Measurements from ENCODE around the gene FCAMR. TPM values are rescaled to one million over a fixed set of nuclear protein-coding genes. Genes with fewer than 3 reads are reported as not detected.

The FCAMR gene, protein sequence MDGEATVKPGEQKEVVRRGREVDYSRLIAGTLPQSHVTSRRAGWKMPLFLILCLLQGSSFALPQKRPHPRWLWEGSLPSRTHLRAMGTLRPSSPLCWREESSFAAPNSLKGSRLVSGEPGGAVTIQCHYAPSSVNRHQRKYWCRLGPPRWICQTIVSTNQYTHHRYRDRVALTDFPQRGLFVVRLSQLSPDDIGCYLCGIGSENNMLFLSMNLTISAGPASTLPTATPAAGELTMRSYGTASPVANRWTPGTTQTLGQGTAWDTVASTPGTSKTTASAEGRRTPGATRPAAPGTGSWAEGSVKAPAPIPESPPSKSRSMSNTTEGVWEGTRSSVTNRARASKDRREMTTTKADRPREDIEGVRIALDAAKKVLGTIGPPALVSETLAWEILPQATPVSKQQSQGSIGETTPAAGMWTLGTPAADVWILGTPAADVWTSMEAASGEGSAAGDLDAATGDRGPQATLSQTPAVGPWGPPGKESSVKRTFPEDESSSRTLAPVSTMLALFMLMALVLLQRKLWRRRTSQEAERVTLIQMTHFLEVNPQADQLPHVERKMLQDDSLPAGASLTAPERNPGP
- not detected in 2 replicates for total RNA-seq
- polyA plus RNA-seq (2012) = not detected

- peak; percentile 15 for DNase-seq (ENCODE audit: low read depth)
Measured at GRCh38 chr1:206970446-206970845, at the start of gene FCAMR. TSS of gene FCAMR (minus strand) at chr1:206970460. CDS start at chr1:206970125, 335 bp downstream.

GRCh38 chr1:207019661-207020060, 49.4 kb upstream of the FCAMR start:
- DNase-seq (ENCODE audit: low read depth) = no peak

GRCh38 chr1:207019161-207019560, 48.9 kb upstream of the FCAMR start:
- DNase-seq (ENCODE audit: low read depth) = no peak

DNA sequence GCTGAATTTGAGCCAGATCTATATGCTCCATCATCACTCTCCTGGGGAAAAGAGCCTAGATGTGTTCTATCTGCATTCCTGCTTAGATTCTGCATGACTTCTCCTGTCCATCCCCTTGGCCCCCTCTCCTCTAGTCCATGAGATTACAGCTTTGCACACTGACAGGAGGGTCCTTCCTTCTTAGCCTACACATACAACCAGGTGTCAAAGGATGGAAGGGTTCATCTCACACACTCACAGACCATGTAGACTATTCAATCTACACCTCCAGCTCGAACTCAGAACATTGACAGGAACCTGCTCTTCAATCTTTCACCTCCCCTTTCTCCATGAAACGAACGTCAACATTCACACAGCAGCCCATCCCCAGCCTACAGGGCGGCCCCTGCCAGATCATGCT, 48.4 kb upstream of the FCAMR start:
- DNase-seq (ENCODE audit: low read depth) = no peak

- peak; percentile 69 for DNase-seq (ENCODE audit: low read depth)
Measured at GRCh38 chr1:207017615-207018559, 47.6 kb upstream of the FCAMR start.

GRCh38 chr1:207015791-207016190, 45.5 kb upstream of the FCAMR start:
- DNase-seq (ENCODE audit: low read depth) = no peak

GRCh38 chr1:207014728-207015127, 44.5 kb upstream of the FCAMR start:
- no peak for DNase-seq (ENCODE audit: low read depth)

DNA sequence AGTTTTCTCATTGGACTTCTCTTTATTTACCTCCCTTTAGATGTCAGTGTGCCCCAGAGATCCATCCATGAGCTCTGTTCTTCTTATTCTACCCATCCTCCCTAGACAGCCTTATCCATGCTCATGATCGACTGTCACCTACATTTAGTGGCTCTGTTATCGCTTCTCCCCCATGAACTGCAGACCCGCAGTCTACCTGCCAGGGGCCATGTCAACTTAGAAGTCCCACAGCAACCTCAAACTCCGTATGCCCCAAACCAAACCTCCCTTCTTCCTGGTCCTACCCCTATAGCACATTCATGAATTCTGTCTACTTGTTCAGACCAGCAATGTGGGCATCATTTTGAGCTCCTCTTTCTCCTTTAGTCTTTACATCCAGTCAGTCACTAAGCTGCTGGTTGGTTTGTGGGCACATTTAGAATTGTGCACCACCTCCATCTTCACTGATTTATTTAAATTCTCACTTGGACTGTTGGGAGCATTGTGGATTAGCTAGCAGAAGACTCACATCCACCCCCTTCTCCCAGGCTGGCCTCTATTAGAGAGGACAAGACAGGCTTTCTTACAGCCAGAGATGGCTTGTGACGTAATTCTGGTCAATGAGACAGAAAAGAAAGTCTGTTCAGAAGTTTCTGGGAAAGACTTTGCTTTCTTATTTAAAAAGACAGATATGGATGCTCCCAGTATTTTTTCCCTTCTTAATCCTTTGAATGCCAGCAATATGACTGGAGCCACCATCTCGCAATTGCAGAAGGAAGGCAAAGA, 43.2 kb upstream of the FCAMR start:
- no peak for DNase-seq (ENCODE audit: low read depth)

DNA sequence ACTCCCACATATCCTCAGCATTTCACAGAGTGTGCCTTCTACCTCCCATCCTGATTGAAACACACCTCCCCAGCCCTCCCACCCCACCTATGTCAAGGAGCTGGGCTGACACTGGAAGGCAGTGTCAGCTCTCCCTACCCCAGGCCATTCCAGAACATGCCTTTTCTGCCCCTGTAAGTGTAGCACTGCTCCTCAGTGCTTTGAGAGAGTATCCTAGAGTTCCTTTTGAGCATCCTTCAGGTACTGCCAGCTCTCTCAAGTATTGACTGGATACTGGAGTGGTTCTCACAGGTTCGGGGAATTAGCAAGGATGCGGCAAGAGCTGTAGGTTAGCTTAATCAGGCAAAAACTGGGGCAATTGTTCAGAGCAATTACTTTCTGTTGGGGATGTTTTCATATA, 40.5 kb upstream of the FCAMR start:
- DNase-seq (ENCODE audit: low read depth) = no peak

- DNase-seq (ENCODE audit: low read depth) = no peak
Measured at GRCh38 chr1:207009945-207010344, 39.7 kb upstream of the FCAMR start.

DNA sequence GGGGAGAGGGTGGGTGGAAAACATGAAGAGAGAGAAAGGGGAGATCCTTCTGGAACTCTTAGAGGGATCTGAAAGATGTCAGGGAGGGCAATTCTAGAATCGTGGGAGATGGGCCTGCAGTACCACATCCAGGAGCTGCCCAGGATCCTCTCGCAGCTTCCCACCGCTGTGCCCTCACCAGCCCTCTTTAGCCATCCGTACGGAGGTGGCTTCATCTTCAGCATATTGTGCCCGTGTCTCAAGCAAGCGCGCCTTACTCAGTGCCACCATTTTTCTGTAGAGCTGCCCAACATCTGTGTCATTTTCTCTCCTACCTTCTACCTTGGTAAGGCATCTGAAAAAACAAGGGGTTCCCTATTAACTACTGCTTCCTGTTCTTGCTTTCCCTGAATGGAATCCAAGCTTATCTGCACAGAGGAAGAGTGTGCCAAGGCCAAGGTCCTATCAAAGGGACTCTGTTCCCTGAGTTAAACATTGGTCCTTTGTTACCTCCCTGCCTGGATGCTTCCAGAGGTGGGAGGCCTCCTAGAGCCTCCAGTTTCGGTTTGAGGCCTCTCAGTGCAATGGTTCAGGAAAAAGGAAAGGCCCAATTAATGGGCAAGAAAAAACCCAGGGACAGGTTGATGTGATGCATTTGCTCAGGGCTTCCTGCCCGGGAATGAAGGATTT, 39.1 kb upstream of the FCAMR start:
- DNase-seq (ENCODE audit: low read depth) = no peak

GRCh38 chr1:207007352-207008033, 37.2 kb upstream of the FCAMR start:
- peak; percentile 98 for DNase-seq (ENCODE audit: low read depth)

DNA sequence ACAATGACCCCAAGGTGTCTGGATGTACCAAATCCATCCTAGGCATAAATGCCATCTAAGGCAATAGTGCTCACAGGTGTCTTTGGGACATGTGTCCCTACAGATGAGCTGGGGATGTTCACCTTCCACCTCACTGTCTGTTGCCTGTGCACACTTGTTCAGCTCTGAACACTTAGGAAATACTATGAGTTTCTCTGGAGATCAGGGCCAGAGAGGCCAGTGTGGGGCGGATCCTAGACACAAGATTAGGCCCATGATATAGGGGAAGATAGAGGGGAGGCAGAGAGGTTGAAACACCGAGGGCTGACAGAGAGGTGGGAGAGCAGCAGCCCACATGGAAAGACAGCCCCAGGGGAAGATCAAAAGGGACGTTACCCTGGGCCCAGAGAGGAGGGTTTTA, 36.7 kb upstream of the FCAMR start:
- DNase-seq (ENCODE audit: low read depth) = no peak

GRCh38 chr1:207006083-207006482, 35.8 kb upstream of the FCAMR start:
- DNase-seq (ENCODE audit: low read depth) = no peak

DNA sequence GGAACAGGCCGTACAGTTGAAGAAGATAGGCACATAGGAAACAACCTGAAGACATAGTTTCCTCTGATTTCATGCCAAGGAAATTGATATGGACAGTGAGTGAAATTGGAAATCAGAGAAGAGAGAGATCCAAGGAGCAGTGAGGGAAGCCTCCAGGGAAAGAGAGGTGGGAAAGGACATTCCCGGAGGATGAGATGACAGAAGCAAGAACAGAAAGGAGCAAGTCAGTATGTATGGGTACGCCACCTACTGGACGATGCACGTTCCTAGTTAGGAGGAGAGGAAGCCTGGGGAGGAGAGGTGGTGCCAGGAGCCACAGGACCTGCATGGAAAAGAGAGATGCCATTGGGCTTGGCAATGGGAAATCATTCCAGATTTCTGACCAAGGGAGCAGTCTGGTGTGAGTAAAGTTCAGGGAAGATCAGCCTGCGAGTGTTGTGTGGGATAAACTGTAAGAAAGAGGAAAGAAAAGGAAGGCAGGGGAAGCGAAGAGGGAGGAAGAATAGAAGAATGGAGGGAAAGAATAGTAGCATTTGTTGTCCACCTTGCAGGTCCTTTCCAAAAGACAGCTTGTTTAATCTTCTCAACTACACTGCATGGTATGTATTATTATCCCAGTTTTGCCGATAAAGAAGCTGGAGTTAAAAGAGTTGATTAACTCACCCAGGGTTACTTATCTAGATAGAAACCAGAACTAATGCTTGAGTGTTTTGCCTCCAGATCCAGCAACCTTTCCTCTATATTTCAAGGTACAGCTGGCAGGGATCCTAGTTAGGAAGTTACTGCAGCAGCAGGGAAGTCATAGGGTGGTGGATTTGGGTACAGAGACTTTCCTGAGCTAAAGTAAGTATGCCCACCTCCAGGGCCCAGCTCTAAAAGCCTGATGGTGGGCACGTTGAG, 34.9 kb upstream of the FCAMR start:
- DNase-seq (ENCODE audit: low read depth) = peak; percentile 86

GRCh38 chr1:207003210-207003609, 33.0 kb upstream of the FCAMR start:
- no peak for DNase-seq (ENCODE audit: low read depth)

- no peak for DNase-seq (ENCODE audit: low read depth)
Measured at GRCh38 chr1:207002724-207003146, 32.5 kb upstream of the FCAMR start.

DNA sequence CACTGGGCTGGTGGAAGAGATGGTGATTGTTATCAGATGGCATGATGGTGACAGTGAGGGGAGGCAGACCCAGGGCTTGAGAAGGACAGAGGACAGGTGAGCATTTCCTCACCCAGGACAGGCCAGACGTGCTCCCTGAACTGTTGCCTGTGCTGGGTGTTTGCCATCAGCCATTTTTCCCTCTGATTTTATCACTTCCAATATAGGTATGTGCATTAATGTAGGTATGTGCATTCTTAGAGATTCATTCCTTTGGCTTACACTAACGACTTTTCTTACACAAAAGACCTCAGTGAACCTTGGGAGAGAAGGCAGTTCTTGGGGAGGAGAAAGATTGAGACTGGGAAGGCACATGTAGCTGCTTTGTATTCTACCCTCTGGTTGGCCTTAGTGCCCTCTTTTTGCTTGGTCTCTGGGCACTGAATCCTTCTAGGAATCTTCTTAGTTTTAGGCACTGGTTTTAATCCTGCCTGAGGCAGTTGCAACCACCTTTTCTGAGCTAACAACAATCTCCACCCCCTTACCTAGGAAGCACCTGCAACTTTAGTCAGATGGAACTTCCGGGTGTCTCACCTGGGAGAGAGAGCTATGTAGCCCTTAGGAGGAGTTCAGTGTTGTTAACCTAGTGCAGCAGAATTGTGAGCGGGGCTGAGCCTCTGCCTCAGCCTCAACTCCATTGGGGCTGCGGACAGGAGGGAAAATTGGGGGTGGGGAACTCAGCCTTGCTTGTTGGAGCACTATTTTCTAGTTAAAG, 31.4 kb upstream of the FCAMR start:
- no peak for DNase-seq (ENCODE audit: low read depth)
